Activated CD4-positive, alpha-beta T cell treated with anti-CD3 and anti-CD28 coated beads for 4 hours (primary cell): ENCODE data around the gene GKAP1.
"Not testable (repeated sequence)": the region's sequence is repeated elsewhere in the genome, so short reads cannot be mapped to it uniquely, and the experiment has no call there.

Experiments
- DNase-seq, 2 donors: peaks; one replicate each; pipeline ENCODE4 v3.0.0-alpha.2; 2020

GKAP1 gene

GRCh38 chr9:83817356-83818278, at the start of gene GKAP1:
Gene GKAP1 (minus strand): TSS chr9:83817769. CDS start chr9:83806517, 11,252 bp downstream.
- DNase-seq: peak; percentile 78 to 83

GRCh38 chr9:83849895-83850294, 32.3 kb upstream of the GKAP1 start:
- DNase-seq: not testable (repeated sequence)

GRCh38 chr9:83837070-83837643, 19.6 kb upstream of the GKAP1 start:
- not testable (repeated sequence) for DNase-seq

- DNase-seq: not testable (repeated sequence)
Measured at GRCh38 chr9:83830426-83831071, 13.0 kb upstream of the GKAP1 start.

GRCh38 chr9:83824986-83825623, 7.5 kb upstream of the GKAP1 start:
- DNase-seq: not testable (repeated sequence)

- peak in 1 of 2 donors; percentile 22 for DNase-seq
Measured at GRCh38 chr9:83817011-83817355, 586 bp downstream of the GKAP1 start.

GRCh38 chr9:83815120-83815519, 2.4 kb downstream of the GKAP1 start:
- not testable (repeated sequence) for DNase-seq

- DNase-seq: not testable (repeated sequence)
Measured at GRCh38 chr9:83809213-83809612, 8.4 kb downstream of the GKAP1 start.

GRCh38 chr9:83804454-83804853, 13.1 kb downstream of the GKAP1 start:
- DNase-seq: not testable (repeated sequence)

GRCh38 chr9:83803941-83804340, 13.6 kb downstream of the GKAP1 start:
- DNase-seq: not testable (repeated sequence)

- no peak for DNase-seq
Measured at GRCh38 chr9:83800236-83801033, 17.1 kb downstream of the GKAP1 start.

- no peak for DNase-seq
Measured at GRCh38 chr9:83794051-83794450, 23.5 kb downstream of the GKAP1 start.

- no peak for DNase-seq
Measured at GRCh38 chr9:83792746-83793145, 24.8 kb downstream of the GKAP1 start.

GRCh38 chr9:83778164-83778563, 39.4 kb downstream of the GKAP1 start:
- DNase-seq: no peak

- no peak for DNase-seq
Measured at GRCh38 chr9:83775932-83776331, 41.6 kb downstream of the GKAP1 start.

GRCh38 chr9:83772860-83773259, 44.7 kb downstream of the GKAP1 start:
- DNase-seq: no peak

- no peak for DNase-seq
Measured at GRCh38 chr9:83765376-83765775, 52.2 kb downstream of the GKAP1 start.

GRCh38 chr9:83754383-83754977, 63.1 kb downstream of the GKAP1 start:
- no peak for DNase-seq

GRCh38 chr9:83749706-83750105, 67.9 kb downstream of the GKAP1 start:
- no peak for DNase-seq

- no peak for DNase-seq
Measured at GRCh38 chr9:83744206-83744605, 73.4 kb downstream of the GKAP1 start.

- no peak for DNase-seq
Measured at GRCh38 chr9:83733739-83734138, 83.8 kb downstream of the GKAP1 start.
